A549 (cell line): ENCODE data around the gene SYTL2. TPM values are rescaled to one million over a fixed set of nuclear protein-coding genes. Genes with fewer than 3 reads are reported as not detected.
A peak's percentile ranks its signal among the peaks of the same experiment; 100 is the strongest.

ENCODE experiments used
- ATAC-seq, 2 experiments: fragments of 200-7000 bp in 1 of 2; fragments of >200 bp in 1 of 2; cut with Nextera tagmentation in 1 of 2; cut with Tn5 transposase in 1 of 2; 3 replicates each; pipeline versions ENCODE4 v1.8.0 to v1.9.1; 2018 to 2020; ENCODE audit warnings: mild to moderate bottlenecking in 1 of 2, moderate library complexity in 1 of 2
- CTCF ChIA-PET: fragments of 300-600 bp; sonication (Branson Sonifier 250); formaldehyde crosslinking; extraction: SDS; loops from one replicate; lab custom pipeline; 2021; ENCODE audit warnings: antibody characterized with exemption, inconsistent platforms; lab: Yijun Ruan, JAX
- POLR2A ChIA-PET: fragments of 350-600 bp; formaldehyde crosslinking; extraction: SDS; loops from one replicate; lab custom pipeline; 2021; ENCODE audit warnings: antibody characterized with exemption, inconsistent platforms; lab: Yijun Ruan, JAX
- DNase-seq, 2 experiments: peaks; one replicate each; pipeline versions ENCODE4 v3.0.0 to v3.0.0-alpha.2; 2011 to 2016; ENCODE audit warnings: low read depth in 1 of 2, low spot score in 1 of 2
- FAIRE-seq: peaks from 2 replicates; lab custom pipeline; 2011; peaks lifted over from hg19 to GRCh38; lab: Jason Lieb, UNC
- H3K27ac ChIP-seq, 2 experiments: fragments of >200 bp; sonication (Bioruptor Twin); formaldehyde crosslinking; 3 replicates each; pipeline ENCODE4 v1.5.1; 2016 to 2017
- H3K4me1 ChIP-seq: fragments of >200 bp; sonication (Bioruptor Twin); formaldehyde crosslinking; 3 replicates; pipeline ENCODE4 v1.6.1; 2016
- H3K4me2 ChIP-seq: fragments of >200 bp; sonication (Bioruptor Twin); formaldehyde crosslinking; 3 replicates; pipeline ENCODE4 v1.6.1; 2016
- H3K4me3 ChIP-seq: fragments of >200 bp; sonication (Bioruptor Twin); formaldehyde crosslinking; 3 replicates; pipeline ENCODE4 v1.5.1; 2016
- H3K9me3 ChIP-seq: fragments of >200 bp; sonication (Bioruptor Twin); formaldehyde crosslinking; 3 replicates; pipeline ENCODE4 v1.6.1; 2016
- BCL3 ChIP-seq: fragments of >200 bp; sonication (Bioruptor Twin); formaldehyde crosslinking; IDR thresholded peaks from 3 replicates; pipeline ENCODE4 v1.6.1; 2016
- CBX8 ChIP-seq: fragments of 200-600 bp; sonication (generic); IDR thresholded peaks from 2 replicates; pipeline ENCODE4 v1.6.1; 2016
- EHF ChIP-seq: fragments of 250-450 bp; sonication (Bioruptor Pico); IDR thresholded peaks from 2 replicates; pipeline ENCODE4 v1.5.0; 2020; ENCODE audit warnings: mild to moderate bottlenecking
- FOXS1 ChIP-seq: fragments of 250-450 bp; sonication (Bioruptor Pico); IDR thresholded peaks from 2 replicates; pipeline ENCODE4 v1.5.0; 2020; ENCODE audit warnings: mild to moderate bottlenecking, moderate library complexity
- JUN ChIP-seq, 2 experiments: fragments of >200 bp; sonication (Bioruptor Twin); formaldehyde crosslinking; IDR thresholded peaks; 2 replicates in 1 of 2; 3 replicates in 1 of 2; pipeline ENCODE4 v1.6.1; 2016 to 2017
- MAFK ChIP-seq: fragments of 450-650 bp; IDR thresholded peaks from 2 replicates; pipeline ENCODE4 v1.6.1; 2014; ENCODE audit not compliant: partially characterized antibody
- MAZ ChIP-seq: fragments of 150-350 bp; IDR thresholded peaks from 2 replicates; pipeline ENCODE4 v1.6.1; 2014; ENCODE audit warnings: antibody characterized with exemption, low read depth, low read length, borderline replicate concordance
- NPAS2 ChIP-seq: fragments of 250-450 bp; sonication (Bioruptor Pico); IDR thresholded peaks from 2 replicates; pipeline ENCODE4 v1.8.0; 2022; ENCODE audit warnings: mild to moderate bottlenecking, moderate library complexity, borderline replicate concordance
- PHF8 ChIP-seq: fragments of 200-600 bp; sonication (generic); IDR thresholded peaks from 2 replicates; pipeline ENCODE4 v1.6.1; 2016; ENCODE audit warnings: low read depth, mild to moderate bottlenecking, antibody characterized with exemption, moderate library complexity, borderline replicate concordance
- POLR2A ChIP-seq: IDR thresholded peaks from 2 replicates; pipeline ENCODE4 v1.6.1; 2012; ENCODE audit warnings: mild to moderate bottlenecking, low read length
- POLR2AphosphoS2 ChIP-seq: conservative IDR thresholded peaks from 2 replicates; pipeline ENCODE4 v1.6.1; 2012; ENCODE audit warnings: low read length, improper control_type of control experiment, inconsistent platforms
- RAD21 ChIP-seq, 2 experiments: fragments of >200 bp in 1 of 2; sonication (Bioruptor Twin) in 1 of 2; formaldehyde crosslinking in 1 of 2; IDR thresholded peaks in 1 of 2; conservative IDR thresholded peaks in 1 of 2; 2 replicates in 1 of 2; 3 replicates in 1 of 2; pipeline ENCODE4 v1.6.1; 2012 to 2018; ENCODE audit warnings: inconsistent platforms in 1 of 2
- RARB ChIP-seq: fragments of 250-450 bp; sonication (Bioruptor Pico); IDR thresholded peaks from 2 replicates; pipeline ENCODE4 v1.8.0; 2021; ENCODE audit warnings: mild to moderate bottlenecking, moderate library complexity
- RCOR1 ChIP-seq: fragments of 150-350 bp; IDR thresholded peaks from 2 replicates; pipeline ENCODE4 v1.6.1; 2014; ENCODE audit warnings: antibody characterized with exemption, low read length, low read depth
- SMC3 ChIP-seq: fragments of >200 bp; sonication (Bioruptor Twin); formaldehyde crosslinking; IDR thresholded peaks from 3 replicates; pipeline ENCODE4 v1.6.1; 2018; ENCODE audit warnings: inconsistent platforms
- TP53 ChIP-seq: fragments of 250-450 bp; sonication (Bioruptor Pico); IDR thresholded peaks from 2 replicates; pipeline ENCODE4 v1.5.0; 2021; ENCODE audit warnings: mild to moderate bottlenecking, moderate library complexity
- USF2 ChIP-seq: fragments of 450-650 bp; IDR thresholded peaks from 2 replicates; pipeline ENCODE4 v1.6.1; 2014; ENCODE audit warnings: antibody characterized with exemption
- WGBS: methylation state at CpG from one replicate; pipeline ENCODE4 v1.1.6; 2017; ENCODE audit errors: missing lambda C conversion rate; 5-methylcytosine and 5-hydroxymethylcytosine counted together
- polyA plus RNA-seq, 4 experiments: library from polyadenylated mRNA; depleted of rRNA in 3 of 4; stranded (reverse); fragments of >200 nt; fragmentation: RNase III in 1 of 4; extraction: RNeasy Plus Mini Kit Qiagen cat#74134 plus additional on column Dnase treatment in 1 of 4; gene quantifications; 2 replicates in 3 of 4; 3 replicates in 1 of 4; pipeline ENCODE4 v1.2.3, GENCODE V29; 2011 to 2017
- TF ChIP-seq, protein P1 (sequence below): IDR thresholded peaks from 2 replicates; pipeline ENCODE4 v1.6.1; 2012; ENCODE audit warnings: low read depth, borderline replicate concordance
- TF ChIP-seq, protein P2 (sequence below): fragments of >200 bp; sonication (Bioruptor Twin); formaldehyde crosslinking; IDR thresholded peaks from 3 replicates; pipeline ENCODE4 v1.5.1; 2016
- TF ChIP-seq, protein P3 (sequence below): IDR thresholded peaks from 2 replicates; pipeline ENCODE4 v1.6.1; 2012
- TF ChIP-seq, protein P4 (sequence below): IDR thresholded peaks from 2 replicates; pipeline ENCODE4 v1.6.1; 2012

The SYTL2 gene
- polyA plus RNA-seq, 2 of the 4 experiments (the other 2 are of a cell fraction) = 11.6 to 34.2 TPM

- DNase-seq (no peak), ATAC-seq (peak in 1 of 2 experiments; percentile 9; a peak in 1 of 6 replicates)
- Histone ChIP-seq H3K9me3 (no peaks in the 10 kb centered on the region), H3K4me2 (peak within 1 kb of the TSS; percentile 76), H3K4me3 (peak within 1 kb of the TSS; percentile 37)
- CTCF ChIA-PET = interaction anchor here (0.6 to 2.5 kb wide), 86 partner anchors 9 to 966 kb away, joined by 3 to 47 read pairs (median 4); partner anchors contain the start of genes HIKESHI, PICALM and TMEM126A
- 78% methylated on average over 13 of the region's 13 CpGs for WGBS
- TF ChIP-seq EHF = no peak
- TF ChIP-seq TP53 (CRISPR knock-in tag) = 0 out of 2 replicates have a peak, but pooled peaks have one; percentile 66
- TF ChIP-seq, all 56 proteins: peak for 1
- no peak for FAIRE-seq
- peak within 1 kb of the TSS; percentile 80 to 95 for H3K27ac ChIP-seq
- peaks cover 7% of the 10 kb centered on the region for H3K4me1 ChIP-seq
- POLR2A ChIA-PET = interaction anchor here (0.8 to 1.3 kb wide), 11 partner anchors 11 to 944 kb away, joined by 3 to 6 read pairs (median 4); partner anchors contain the start of genes EED and PICALM
These were observed 44.4 kb upstream of the SYTL2 start, which contains the start of gene CCDC83 for GRCh38 chr11:85855341-85855656. Gene CCDC83, plus strand, starts transcription at chr11:85855383. Its CDS starts 9,741 bp downstream, at chr11:85865124.

- TF ChIP-seq BCL3 (0 out of 3 replicates have a peak, but pooled peaks have one; percentile 51), MAFK (peak; percentile 65), POLR2AphosphoS2 (no peak), RCOR1 (no peak), RAD21 (conservative IDR thresholded peaks at IDR 0.05 in 1 of 2, IDR thresholded peaks at IDR 0.05 in 1 of 2) (peak; percentile 92 to 100), CBX8 (no peak), FOXS1 (CRISPR knock-in tag) (0 out of 2 replicates have a peak, but pooled peaks have one; percentile 15), MAZ (peak; percentile 91; the same call in 1 of the 2 replicates), USF2 (peak; percentile 29; the same call in 1 of the 2 replicates), NPAS2 (no peak), POLR2A (peak; percentile 24), RARB (CRISPR knock-in tag) (no peak), PHF8 (peak; percentile 42; the same call in 1 of the 2 replicates), SMC3 (peak; percentile 99), JUN (IDR thresholded peaks at IDR 0.05) (peak in 1 of 2 experiments; percentile 77; a peak in 2 of 5 replicates)
- TF ChIP-seq, protein P1, sequence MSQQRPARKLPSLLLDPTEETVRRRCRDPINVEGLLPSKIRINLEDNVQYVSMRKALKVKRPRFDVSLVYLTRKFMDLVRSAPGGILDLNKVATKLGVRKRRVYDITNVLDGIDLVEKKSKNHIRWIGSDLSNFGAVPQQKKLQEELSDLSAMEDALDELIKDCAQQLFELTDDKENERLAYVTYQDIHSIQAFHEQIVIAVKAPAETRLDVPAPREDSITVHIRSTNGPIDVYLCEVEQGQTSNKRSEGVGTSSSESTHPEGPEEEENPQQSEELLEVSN = peak; percentile 99
- TF ChIP-seq, protein P2, sequence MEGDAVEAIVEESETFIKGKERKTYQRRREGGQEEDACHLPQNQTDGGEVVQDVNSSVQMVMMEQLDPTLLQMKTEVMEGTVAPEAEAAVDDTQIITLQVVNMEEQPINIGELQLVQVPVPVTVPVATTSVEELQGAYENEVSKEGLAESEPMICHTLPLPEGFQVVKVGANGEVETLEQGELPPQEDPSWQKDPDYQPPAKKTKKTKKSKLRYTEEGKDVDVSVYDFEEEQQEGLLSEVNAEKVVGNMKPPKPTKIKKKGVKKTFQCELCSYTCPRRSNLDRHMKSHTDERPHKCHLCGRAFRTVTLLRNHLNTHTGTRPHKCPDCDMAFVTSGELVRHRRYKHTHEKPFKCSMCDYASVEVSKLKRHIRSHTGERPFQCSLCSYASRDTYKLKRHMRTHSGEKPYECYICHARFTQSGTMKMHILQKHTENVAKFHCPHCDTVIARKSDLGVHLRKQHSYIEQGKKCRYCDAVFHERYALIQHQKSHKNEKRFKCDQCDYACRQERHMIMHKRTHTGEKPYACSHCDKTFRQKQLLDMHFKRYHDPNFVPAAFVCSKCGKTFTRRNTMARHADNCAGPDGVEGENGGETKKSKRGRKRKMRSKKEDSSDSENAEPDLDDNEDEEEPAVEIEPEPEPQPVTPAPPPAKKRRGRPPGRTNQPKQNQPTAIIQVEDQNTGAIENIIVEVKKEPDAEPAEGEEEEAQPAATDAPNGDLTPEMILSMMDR = peak; percentile 96
- TF ChIP-seq, protein P3, sequence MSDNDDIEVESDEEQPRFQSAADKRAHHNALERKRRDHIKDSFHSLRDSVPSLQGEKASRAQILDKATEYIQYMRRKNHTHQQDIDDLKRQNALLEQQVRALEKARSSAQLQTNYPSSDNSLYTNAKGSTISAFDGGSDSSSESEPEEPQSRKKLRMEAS = peak; percentile 98
- TF ChIP-seq, protein P4, sequence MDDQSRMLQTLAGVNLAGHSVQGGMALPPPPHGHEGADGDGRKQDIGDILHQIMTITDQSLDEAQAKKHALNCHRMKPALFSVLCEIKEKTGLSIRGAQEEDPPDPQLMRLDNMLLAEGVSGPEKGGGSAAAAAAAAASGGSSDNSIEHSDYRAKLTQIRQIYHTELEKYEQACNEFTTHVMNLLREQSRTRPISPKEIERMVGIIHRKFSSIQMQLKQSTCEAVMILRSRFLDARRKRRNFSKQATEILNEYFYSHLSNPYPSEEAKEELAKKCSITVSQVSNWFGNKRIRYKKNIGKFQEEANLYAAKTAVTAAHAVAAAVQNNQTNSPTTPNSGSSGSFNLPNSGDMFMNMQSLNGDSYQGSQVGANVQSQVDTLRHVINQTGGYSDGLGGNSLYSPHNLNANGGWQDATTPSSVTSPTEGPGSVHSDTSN = peak; percentile 35; the same call in 1 of the 2 replicates
- TF ChIP-seq, all 56 proteins: peak for 14
- Histone ChIP-seq H3K4me2 (peak overlapping the region; percentile 76), H3K4me3 (peak overlapping the region; percentile 37), H3K9me3 (no peaks in the 10 kb centered on the region), H3K27ac (peak overlapping the region; percentile 80 to 95), H3K4me1 (peaks cover 7% of the 10 kb centered on the region)
- peak; percentile 100 for ATAC-seq
- DNase-seq = peak; percentile 92
- CTCF ChIA-PET = interaction anchor here (0.5 to 2.5 kb wide), 91 partner anchors 9 to 966 kb away, joined by 3 to 47 read pairs (median 4); partner anchors contain the start of genes HIKESHI, PICALM and TMEM126A
- POLR2A ChIA-PET = interaction anchor here (0.6 to 1.3 kb wide), 15 partner anchors 10 to 944 kb away, joined by 3 to 6 read pairs (median 3); partner anchors contain the start of genes EED and PICALM
- no peak for FAIRE-seq
- WGBS = 7% methylated on average over 37 of the region's 62 CpGs
These were observed 43.8 kb upstream of the SYTL2 start for GRCh38 chr11:85854557-85855340.
